K562 (cell line): ENCODE measurements around the gene ABCB6. TPM values are rescaled to one million over a fixed set of nuclear protein-coding genes. Genes with fewer than 3 reads are reported as not detected.

Experiments used
- ATAC-seq: fragments of 200-7000 bp; cut with Tn5 transposase; 3 replicates; pipeline ENCODE4 v1.9.1; 2020; ENCODE audit warnings: moderate library complexity
- BruUV-seq: library from RNA; stranded (reverse); fragments of 400-500 nt; replicated peaks from 2 replicates; lab custom pipeline; 2021; lab: Mats Ljungman, UMichigan
- CTCF ChIA-PET: fragments of 300-600 bp; formaldehyde crosslinking; extraction: SDS; loops from one replicate; lab custom pipeline; 2021; ENCODE audit warnings: low intra/inter-chr PET ratio; lab: Yijun Ruan, JAX
- POLR2A ChIA-PET: fragments of 300-600, 350-650 bp; sonication (Branson Sonifier 250); formaldehyde crosslinking; extraction: SDS; loops from one replicate; lab custom pipeline; 2021; ENCODE audit warnings: antibody characterized with exemption, inconsistent platforms; lab: Yijun Ruan, JAX
- DNase-seq, 4 experiments: peaks; one replicate each; pipeline versions ENCODE4 v3.0.0 to v3.0.0-alpha.2; 2011 to 2018; ENCODE audit warnings: low spot score in 3 of 4, mixed read lengths in 3 of 4; ENCODE audit errors: extremely low read depth in 1 of 4
- FAIRE-seq: peaks from 2 replicates; lab custom pipeline; 2011; peaks lifted over from hg19 to GRCh38; lab: Jason Lieb, UNC
- H2AFZ ChIP-seq: 2 replicates; pipeline ENCODE4 v1.6.0; 2011; ENCODE audit warnings: low read depth, low read length, control low read depth, inconsistent platforms
- H3K27ac ChIP-seq: fragments of 200-600 bp; 3 replicates; pipeline ENCODE4 v1.8.0; 2011; ENCODE audit warnings: low read depth, mild to moderate bottlenecking, control low read depth, inconsistent platforms, low read length, moderate library complexity, mixed read lengths; ENCODE audit errors: extremely low read depth
- H3K27me3 ChIP-seq, 2 experiments: fragments of 300-600 bp in 1 of 2; 2 replicates in 1 of 2; 3 replicates in 1 of 2; pipeline versions ENCODE4 v1.6.0 to v1.8.0; 2011; ENCODE audit warnings: inconsistent platforms in 2 of 2, low read length in 2 of 2, mild to moderate bottlenecking in 1 of 2, mixed read lengths in 1 of 2, moderate library complexity in 1 of 2; ENCODE audit not compliant: control insufficient read depth in 2 of 2, insufficient read depth in 2 of 2
- H3K36me3 ChIP-seq: fragments of 300-600 bp; 3 replicates; pipeline ENCODE4 v1.8.0; 2011; ENCODE audit warnings: mild to moderate bottlenecking, low read length, inconsistent platforms; ENCODE audit not compliant: control insufficient read depth, insufficient read depth
- H3K4me1 ChIP-seq, 2 experiments: fragments of 200-600 bp in 1 of 2; replicated peaks in 1 of 2; 2 replicates in 1 of 2; 3 replicates in 1 of 2; pipeline versions ENCODE4 v1.5.1 to v1.8.0; 2011; ENCODE audit warnings: inconsistent platforms in 2 of 2, low read length in 2 of 2, mild to moderate bottlenecking in 1 of 2, mixed read lengths in 1 of 2, moderate library complexity in 1 of 2; ENCODE audit not compliant: control insufficient read depth in 2 of 2, insufficient read depth in 2 of 2
- H3K4me2 ChIP-seq: 2 replicates; pipeline ENCODE4 v1.6.1; 2011; ENCODE audit warnings: low read length, control low read depth, inconsistent platforms, mixed read lengths; ENCODE audit not compliant: insufficient read depth
- H3K4me3 ChIP-seq: fragments of 200-600 bp; sonication (generic), shearing (Covaris generic); 2 replicates; pipeline ENCODE4 v1.5.1; 2016; ENCODE audit warnings: control low read depth, inconsistent platforms
- H3K79me2 ChIP-seq: fragments of 200-600 bp; 3 replicates; pipeline ENCODE4 v1.8.0; 2011; ENCODE audit warnings: low read length, inconsistent platforms; ENCODE audit not compliant: control insufficient read depth, insufficient read depth
- H3K9ac ChIP-seq, 2 experiments: 2 replicates each; pipeline versions ENCODE4 v1.6.0 to v1.6.1; 2011; ENCODE audit warnings: low read depth in 2 of 2, low read length in 2 of 2, control low read depth in 1 of 2, inconsistent platforms in 1 of 2, mild to moderate bottlenecking in 1 of 2, mixed read lengths in 1 of 2; ENCODE audit not compliant: insufficient read depth in 1 of 2
- H3K9me1 ChIP-seq: one replicate; pipeline ENCODE4 v1.6.0; 2011; ENCODE audit warnings: inconsistent platforms, mild to moderate bottlenecking, low read length, moderate library complexity; ENCODE audit not compliant: control insufficient read depth, insufficient read depth
- H3K9me3 ChIP-seq: replicated peaks from 2 replicates; pipeline ENCODE4 v1.5.1; 2011; ENCODE audit warnings: low read depth, low read length, inconsistent platforms; ENCODE audit not compliant: control insufficient read depth, insufficient read depth
- H4K20me1 ChIP-seq: replicated peaks from 2 replicates; pipeline ENCODE4 v1.6.1; 2011; ENCODE audit warnings: low read length, inconsistent platforms, mixed read lengths; ENCODE audit not compliant: control insufficient read depth, insufficient read depth
- E2F5 ChIP-seq: sonication (generic); formaldehyde crosslinking; IDR thresholded peaks from 2 replicates; pipeline ENCODE4 v1.8.0; 2022; ENCODE audit warnings: mild to moderate bottlenecking, missing genetic modification reagents
- KLF10 ChIP-seq: fragments of 250-450 bp; sonication (Bioruptor Pico); IDR thresholded peaks from 2 replicates; pipeline ENCODE4 v1.6.1; 2021; ENCODE audit warnings: matching md5 sums
- NR2F6 ChIP-seq: fragments of 450-650 bp; formaldehyde crosslinking; IDR thresholded peaks from 2 replicates; pipeline ENCODE4 v1.4.0; 2020; ENCODE audit warnings: mild to moderate bottlenecking
- POU5F1 ChIP-seq: fragments of 150-350 bp; IDR thresholded peaks from 2 replicates; pipeline ENCODE4 v1.6.1; 2014; ENCODE audit warnings: borderline replicate concordance, low read length, low read depth, mild to moderate bottlenecking; ENCODE audit not compliant: partially characterized antibody
- SPI1 ChIP-seq: IDR thresholded peaks from 2 replicates; pipeline ENCODE4 v1.6.1; 2011; ENCODE audit warnings: low read depth, low read length, control low read depth, borderline replicate concordance
- TAF1 ChIP-seq: IDR thresholded peaks from 2 replicates; pipeline ENCODE4 v1.6.1; 2011; ENCODE audit warnings: mild to moderate bottlenecking, low read length, moderate library complexity; ENCODE audit not compliant: insufficient read depth, control insufficient read depth, severe bottlenecking; ENCODE audit errors: extremely low read depth
- TSHZ1 ChIP-seq: fragments of 250-450 bp; sonication (Bioruptor Pico); IDR thresholded peaks from 2 replicates; pipeline ENCODE4 v1.4.0; 2020; ENCODE audit warnings: mild to moderate bottlenecking, moderate library complexity
- ZNF324 ChIP-seq: fragments of 250-450 bp; sonication (Bioruptor Pico); IDR thresholded peaks from 2 replicates; pipeline ENCODE4 v1.4.0; 2020; ENCODE audit warnings: mild to moderate bottlenecking
- WGBS: fragments of 100-300 bp; shearing (Covaris generic); methylation state at CpG from one replicate; pipeline ENCODE4 v1.1.6; 2016; ENCODE audit warnings: low coverage, mixed read lengths; ENCODE audit not compliant: insufficient coverage; ENCODE audit errors: missing lambda C conversion rate; 5-methylcytosine and 5-hydroxymethylcytosine counted together
- in situ Hi-C: fragments of 300-500 bp; cut with MboI; formaldehyde crosslinking; loops from 4 replicates; pipeline ENCODE4 v1.15.0; 2018; ENCODE audit warnings: inconsistent platforms, mixed read lengths
- intact Hi-C: fragments of 100-400 bp; cut with micrococcal nuclease; formaldehyde crosslinking; loops from 2 replicates; pipeline ENCODE4 v1.14.2; 2022
- polyA plus RNA-seq, 8 experiments: library from polyadenylated mRNA; depleted of rRNA in 4 of 8; stranded (reverse) in 5 of 8; unstranded in 3 of 8; fragments of >200 nt; fragmentation: Nextera tagmentation in 2 of 8; fragmentation: Illumina TruSeq in 1 of 8; extraction: Ambion mirVana in 2 of 8; extraction: Trizol in 1 of 8; gene quantifications; 2 replicates each; pipeline versions ENCODE4 v1.2.1 to v1.2.3, GENCODE V29; 2011 to 2014; ENCODE audit warnings: inconsistent platforms in 1 of 8, missing spikeins in 1 of 8
- total RNA-seq, 7 experiments: library from RNA; depleted of rRNA in 6 of 7; stranded (reverse); fragments of >200 nt in 6 of 7; fragmentation: Illumina TruSeq in 2 of 7; extraction: Trizol in 2 of 7; gene quantifications; 2 replicates each; pipeline versions ENCODE4 v1.2.1 to v1.2.3, GENCODE V29; 2011 to 2021; ENCODE audit warnings: low replicate concordance in 1 of 7

The ABCB6 gene
- total and polyA plus RNA-seq, 9 of the 15 experiments (the other 6 are each of a cell fraction or from before 2014, with no cell fraction given) = 3.7 to 29.8 (median 16.8) TPM

GRCh38 chr2:219183151-219183772 is 35.5 kb downstream of the ABCB6 start:
- Histone ChIP-seq H3K4me1 (peaks cover 5 to 9% of the 10 kb centered on the region in 2 experiments; a peak in 3 of 5 replicates), H4K20me1 (no peaks in the 10 kb centered on the region), H3K9me1 (no peaks in the 10 kb centered on the region), H3K36me3 (peaks cover 62% of the 10 kb centered on the region; the same call in 2 of the 3 replicates), H3K4me3 (no peak overlapping the region), H3K27ac (no peak overlapping the region), H3K9me3 (no peaks in the 10 kb centered on the region), H3K27me3 (no peaks in the 10 kb centered on the region), H2AFZ (no peak overlapping the region), H3K4me2 (no peak overlapping the region), H3K79me2 (peaks cover 21% of the 10 kb centered on the region), H3K9ac (no peak overlapping the region)
- in situ Hi-C loops (no loop called here), intact Hi-C loops (no loop called here)
- BruUV-seq = no TSS peak
- FAIRE-seq (no peak), ATAC-seq (no peak), DNase-seq (no peak)
- ChIA-PET POLR2A (interaction anchor here (1.1 to 2.5 kb wide), 2 partner anchors 9 to 23 kb away, joined by 4 to 10 read pairs; no protein-coding TSS in a partner anchor), CTCF (no interaction called here)
- no peak for TF ChIP-seq TAF1
- 91% methylated on average over 6 of the region's 6 CpGs for WGBS

- no peak overlapping the region for H3K9ac ChIP-seq
- no peak overlapping the region for H2AFZ ChIP-seq
- no peak overlapping the region for H3K4me3 ChIP-seq
- in situ Hi-C loops (no loop called here), intact Hi-C loops (no loop called here)
- H3K36me3 ChIP-seq = peaks cover 62% of the 10 kb centered on the region; the same call in 2 of the 3 replicates
- H3K4me2 ChIP-seq = no peak overlapping the region
- H3K79me2 ChIP-seq = peaks cover 23% of the 10 kb centered on the region
- no peak for ATAC-seq
- 80% methylated on average over 7 of the region's 8 CpGs for WGBS
- no peak for FAIRE-seq
- peaks cover 5 to 9% of the 10 kb centered on the region in 2 experiments; a peak in 3 of 5 replicates for H3K4me1 ChIP-seq
- ChIA-PET POLR2A (interaction anchor here (1.1 to 2.5 kb wide), 2 partner anchors 10 to 23 kb away, joined by 4 to 10 read pairs; no protein-coding TSS in a partner anchor), CTCF (no interaction called here)
- no peak for DNase-seq
- BruUV-seq = no TSS peak
- H3K9me3 ChIP-seq = no peaks in the 10 kb centered on the region
- H3K9me1 ChIP-seq = no peaks in the 10 kb centered on the region
- H3K27ac ChIP-seq = no peak overlapping the region
- no peaks in the 10 kb centered on the region for H3K27me3 ChIP-seq
- no peaks in the 10 kb centered on the region for H4K20me1 ChIP-seq
- no peak for TF ChIP-seq NR2F6 (CRISPR knock-in tag)
- no peak for TF ChIP-seq TSHZ1 (CRISPR knock-in tag)
- TF ChIP-seq ZNF324 = no peak
- TF ChIP-seq KLF10 (CRISPR knock-in tag) = no peak
- no peak for TF ChIP-seq POU5F1
- no peak for TF ChIP-seq SPI1
- TF ChIP-seq E2F5 (CRISPR knock-in tag) = no peak
These were observed 36.2 kb downstream of the ABCB6 start for GRCh38 chr2:219182331-219183150.
